Upper lobe of left lung (tissue), 4 donors: Measurements from ENCODE around the gene ZNF764.
"Not testable (repeated sequence)": the region's sequence is repeated elsewhere in the genome, so short reads cannot be mapped to it uniquely, and the experiment has no call there.

ENCODE experiments used
- EP300 ChIP-seq, 4 donors: sonication (generic); formaldehyde crosslinking; IDR thresholded peaks; one replicate each; pipeline ENCODE4 v1.5.1; 2017; ENCODE audit warnings: antibody characterized with exemption in 4 of 4, control low read depth in 2 of 4
- POLR2A ChIP-seq, 4 donors: fragments of 450-650 bp; IDR thresholded peaks; one replicate each; pipeline ENCODE4 v1.5.1; 2016 to 2017; ENCODE audit warnings: antibody characterized with exemption in 4 of 4, mild to moderate bottlenecking in 2 of 4
- POLR2AphosphoS5 ChIP-seq, 2 donors: sonication (generic); formaldehyde crosslinking; IDR thresholded peaks; one replicate each; pipeline ENCODE4 v1.5.1; 2017; ENCODE audit warnings: antibody characterized with exemption in 2 of 2
- TF ChIP-seq, protein P1 (sequence below), 6 experiments: fragments of 450-650 bp in 4 of 6; fragments of 200-600 bp in 2 of 6; sonication (generic) in 2 of 6; IDR thresholded peaks; one replicate each; pipeline ENCODE4 v1.5.1; 2016 to 2019; ENCODE audit warnings: antibody characterized with exemption in 6 of 6

GRCh38 chr16:30522702-30523463, 35.3 kb downstream of the ZNF764 start:
- TF ChIP-seq, protein P1, sequence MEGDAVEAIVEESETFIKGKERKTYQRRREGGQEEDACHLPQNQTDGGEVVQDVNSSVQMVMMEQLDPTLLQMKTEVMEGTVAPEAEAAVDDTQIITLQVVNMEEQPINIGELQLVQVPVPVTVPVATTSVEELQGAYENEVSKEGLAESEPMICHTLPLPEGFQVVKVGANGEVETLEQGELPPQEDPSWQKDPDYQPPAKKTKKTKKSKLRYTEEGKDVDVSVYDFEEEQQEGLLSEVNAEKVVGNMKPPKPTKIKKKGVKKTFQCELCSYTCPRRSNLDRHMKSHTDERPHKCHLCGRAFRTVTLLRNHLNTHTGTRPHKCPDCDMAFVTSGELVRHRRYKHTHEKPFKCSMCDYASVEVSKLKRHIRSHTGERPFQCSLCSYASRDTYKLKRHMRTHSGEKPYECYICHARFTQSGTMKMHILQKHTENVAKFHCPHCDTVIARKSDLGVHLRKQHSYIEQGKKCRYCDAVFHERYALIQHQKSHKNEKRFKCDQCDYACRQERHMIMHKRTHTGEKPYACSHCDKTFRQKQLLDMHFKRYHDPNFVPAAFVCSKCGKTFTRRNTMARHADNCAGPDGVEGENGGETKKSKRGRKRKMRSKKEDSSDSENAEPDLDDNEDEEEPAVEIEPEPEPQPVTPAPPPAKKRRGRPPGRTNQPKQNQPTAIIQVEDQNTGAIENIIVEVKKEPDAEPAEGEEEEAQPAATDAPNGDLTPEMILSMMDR (IDR thresholded peaks at IDR 0.05) = not testable (repeated sequence)
- TF ChIP-seq POLR2A, POLR2AphosphoS5, EP300 (IDR thresholded peaks at IDR 0.05): not testable (repeated sequence)
